Measurements from ENCODE around the gene SEMA3E. TPM values are rescaled to one million over a fixed set of nuclear protein-coding genes. Genes with fewer than 3 reads are reported as not detected.

Gene SEMA3E
- total RNA-seq, 4 donors from 2014 or later = 0.83 to 2.2 (median 1.9) TPM

- H3K4me1 ChIP-seq = no peaks in the 10 kb centered on the region
- no peak overlapping the region for H3K27ac ChIP-seq
- no peaks in the 10 kb centered on the region for H3K36me3 ChIP-seq
- no peak for TF ChIP-seq POLR2A (IDR thresholded peaks at IDR 0.05)
- no peak for TF ChIP-seq CTCF (IDR thresholded peaks at IDR 0.05)
- no peaks in the 10 kb centered on the region for H3K9me3 ChIP-seq
- no peak for DNase-seq
- H3K27me3 ChIP-seq = no peaks in the 10 kb centered on the region
- H3K4me3 ChIP-seq = no peak overlapping the region
Observed at GRCh38 chr7:83456413-83456812, 192.5 kb downstream of the SEMA3E start.

DNA sequence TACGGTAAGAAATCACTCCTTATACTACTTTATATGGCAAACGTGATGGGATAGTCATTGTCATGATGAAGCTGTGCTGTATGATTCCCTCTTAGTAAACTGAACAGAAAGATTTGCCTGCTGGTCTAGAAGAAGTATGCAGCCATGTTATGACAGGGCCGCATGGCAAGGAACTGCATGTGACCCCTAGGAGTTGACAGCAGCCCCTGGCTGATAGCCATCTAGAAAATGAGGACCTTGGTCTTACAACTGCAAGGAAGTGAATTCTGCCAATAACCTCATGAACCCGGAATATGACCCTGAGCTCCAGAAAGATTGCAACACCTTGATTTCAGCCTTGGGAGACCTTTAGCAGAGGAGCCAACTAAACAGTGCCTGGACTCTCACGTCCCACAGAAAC lies 193.3 kb downstream of the SEMA3E start:
- no peak for DNase-seq

GRCh38 chr7:83452256-83452655 lies 196.7 kb downstream of the SEMA3E start:
- no peaks in the 10 kb centered on the region for H3K36me3 ChIP-seq
- no peak overlapping the region for H3K4me3 ChIP-seq
- H3K9me3 ChIP-seq = no peaks in the 10 kb centered on the region
- no peaks in the 10 kb centered on the region for H3K27me3 ChIP-seq
- H3K4me1 ChIP-seq = no peaks in the 10 kb centered on the region
- no peak for DNase-seq
- no peak overlapping the region for H3K27ac ChIP-seq
- TF ChIP-seq POLR2A (IDR thresholded peaks at IDR 0.05) = no peak
- no peak for TF ChIP-seq CTCF (IDR thresholded peaks at IDR 0.05)

More for the DNA sequence above, 193.3 kb downstream of the SEMA3E start:
- H3K27ac ChIP-seq = no peak overlapping the region
- no peaks in the 10 kb centered on the region for H3K4me1 ChIP-seq
- no peak overlapping the region for H3K4me3 ChIP-seq
- H3K36me3 ChIP-seq = no peaks in the 10 kb centered on the region
- no peaks in the 10 kb centered on the region for H3K27me3 ChIP-seq
- no peaks in the 10 kb centered on the region for H3K9me3 ChIP-seq
- TF ChIP-seq CTCF (IDR thresholded peaks at IDR 0.05) = no peak
- TF ChIP-seq POLR2A (IDR thresholded peaks at IDR 0.05) = no peak

DNA sequence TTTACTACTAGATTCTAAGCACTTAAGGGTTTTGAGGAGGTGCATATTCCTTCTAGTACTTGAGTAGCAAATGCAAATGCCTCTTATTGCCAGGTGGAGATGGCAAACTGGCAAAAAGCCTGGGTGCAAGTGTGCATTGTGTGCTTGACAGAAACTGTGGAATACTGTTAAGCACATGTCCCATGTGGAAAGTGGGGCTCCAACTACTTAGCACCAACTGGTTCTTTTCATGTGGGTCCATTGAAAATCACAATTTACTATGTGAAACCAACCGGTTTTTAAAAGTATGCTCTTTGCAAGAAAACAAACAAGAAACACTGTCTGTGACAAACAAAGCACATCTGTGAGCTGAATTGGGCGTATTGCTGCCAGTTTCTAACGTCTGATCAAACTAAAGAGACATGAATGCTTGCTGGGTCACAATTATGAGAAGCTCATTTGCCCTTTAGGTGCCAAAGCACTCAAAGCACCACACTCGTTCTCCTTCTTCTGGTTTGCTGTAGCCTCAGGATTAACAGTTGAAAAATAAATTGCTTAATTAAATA lies 197.4 kb downstream of the SEMA3E start:
- Histone ChIP-seq H3K36me3 (no peaks in the 10 kb centered on the region), H3K4me3 (no peak overlapping the region), H3K27ac (no peak overlapping the region), H3K4me1 (no peaks in the 10 kb centered on the region), H3K27me3 (no peaks in the 10 kb centered on the region), H3K9me3 (no peaks in the 10 kb centered on the region)
- TF ChIP-seq POLR2A (IDR thresholded peaks at IDR 0.05) (no peak), CTCF (IDR thresholded peaks at IDR 0.05) (no peak)
- DNase-seq = no peak

DNA sequence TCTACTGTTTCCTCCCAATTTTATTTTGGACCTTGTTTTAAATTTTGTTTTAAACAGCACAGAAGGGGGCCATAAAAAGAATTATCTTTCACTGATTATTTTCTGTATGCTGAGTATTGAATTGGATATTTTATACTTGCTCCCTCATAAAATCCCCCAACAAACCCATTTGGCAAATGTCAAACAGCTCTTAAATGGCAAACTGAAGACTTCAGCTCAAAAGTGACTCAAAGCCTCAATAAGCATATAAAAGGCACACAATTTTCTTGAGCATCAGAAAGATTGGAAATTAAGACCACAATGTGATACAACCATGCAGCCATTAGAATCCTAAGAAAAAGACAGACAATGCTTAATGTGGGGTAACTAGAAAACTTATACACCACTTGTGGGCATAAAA lies 199.2 kb downstream of the SEMA3E start:
- H3K27ac ChIP-seq = no peak overlapping the region
- no peak overlapping the region for H3K4me3 ChIP-seq
- H3K27me3 ChIP-seq = no peaks in the 10 kb centered on the region
- DNase-seq = no peak
- no peaks in the 10 kb centered on the region for H3K36me3 ChIP-seq
- H3K9me3 ChIP-seq = no peaks in the 10 kb centered on the region
- no peaks in the 10 kb centered on the region for H3K4me1 ChIP-seq
- TF ChIP-seq CTCF (IDR thresholded peaks at IDR 0.05) (no peak), POLR2A (IDR thresholded peaks at IDR 0.05) (no peak)

DNA sequence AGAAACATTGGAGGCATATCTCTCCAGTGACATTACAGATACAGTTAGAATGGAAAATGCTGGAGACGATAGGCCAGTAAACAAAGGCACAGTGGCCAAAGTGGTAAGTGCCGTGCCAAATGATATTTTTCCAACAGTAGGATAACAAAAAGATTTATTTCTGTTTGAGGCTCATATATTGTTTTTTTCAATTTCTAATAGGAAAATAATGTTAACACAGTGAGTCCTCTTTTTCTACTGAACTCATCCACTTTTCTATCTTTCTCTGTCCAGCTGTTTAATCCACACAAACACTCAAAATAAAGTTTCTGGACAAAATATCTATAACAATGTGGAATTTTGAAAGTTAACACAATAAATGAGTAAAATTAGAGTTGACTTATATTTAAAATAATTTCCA lies 201.3 kb downstream of the SEMA3E start:
- DNase-seq = no peak
- Histone ChIP-seq H3K27me3 (no peaks in the 10 kb centered on the region), H3K27ac (no peak overlapping the region), H3K9me3 (no peaks in the 10 kb centered on the region), H3K36me3 (no peaks in the 10 kb centered on the region), H3K4me1 (no peaks in the 10 kb centered on the region), H3K4me3 (no peak overlapping the region)
- no peak for TF ChIP-seq POLR2A (IDR thresholded peaks at IDR 0.05)
- no peak for TF ChIP-seq CTCF (IDR thresholded peaks at IDR 0.05)
